Adrenal gland (tissue), 12 donors: ENCODE results near the gene SEPTIN12. TPM values are rescaled to one million over a fixed set of nuclear protein-coding genes. Genes with fewer than 3 reads are reported as not detected.

Experiments
- DNase-seq, 7 donors: peaks; one replicate each; pipeline ENCODE4 v3.0.0-alpha.2; 2019 to 2020
- H3K27ac ChIP-seq, 5 donors: fragments of 200-600 bp; sonication (generic) in 4 of 5; 1 replicate in 3 of 5; 2 replicates in 2 of 5; pipeline versions ENCODE4 v1.5.1 to v1.8.0; 2016 to 2020; ENCODE audit warnings: mild to moderate bottlenecking in 1 of 5
- H3K27me3 ChIP-seq: fragments of 200-600 bp; 2 replicates; pipeline ENCODE4 v1.8.0; 2021
- H3K36me3 ChIP-seq, 2 donors: fragments of 200-600 bp; replicated peaks in 1 of 2; 1 replicate in 1 of 2; 2 replicates in 1 of 2; pipeline versions ENCODE4 v1.5.1 to v1.8.0; 2018 to 2022
- H3K4me1 ChIP-seq, 2 donors: fragments of 200-600 bp; replicated peaks in 1 of 2; 1 replicate in 1 of 2; 2 replicates in 1 of 2; pipeline versions ENCODE4 v1.5.1 to v1.8.0; 2018 to 2021
- H3K4me3 ChIP-seq, 4 donors: fragments of 200-600 bp; sonication (generic) in 3 of 4; one replicate each; pipeline ENCODE4 v1.5.1; 2016 to 2018
- H3K9me3 ChIP-seq, 3 donors: fragments of 200-600 bp; sonication (generic) in 1 of 3; replicated peaks in 1 of 3; 1 replicate in 2 of 3; 2 replicates in 1 of 3; pipeline versions ENCODE4 v1.5.1 to v1.8.0; 2016 to 2021
- CTCF ChIP-seq, 6 experiments: fragments of 450-650 bp in 4 of 6; fragments of 200-600 bp in 2 of 6; sonication (generic) in 1 of 6; IDR thresholded peaks; 1 replicate in 5 of 6; 2 replicates in 1 of 6; pipeline versions ENCODE4 v1.5.1 to v1.8.0; 2016 to 2021; ENCODE audit warnings: antibody characterized with exemption in 6 of 6, mild to moderate bottlenecking in 2 of 6, moderate library complexity in 1 of 6
- POLR2A ChIP-seq, 2 donors: fragments of 450-650 bp; IDR thresholded peaks; one replicate each; pipeline ENCODE4 v1.6.1; 2017; ENCODE audit warnings: antibody characterized with exemption in 2 of 2, mild to moderate bottlenecking in 2 of 2, moderate library complexity in 1 of 2
- WGBS, 4 donors: extraction: QIAGEN DNeasy Blood & Tissue Kit in 2 of 4; methylation state at CpG; one replicate each; pipeline versions ENCODE4 v1.1.5 to v1.1.7; 2013 to 2017; 5-methylcytosine and 5-hydroxymethylcytosine counted together
- intact Hi-C, 2 donors: fragments of 100-400 bp; cut with DNase I; formaldehyde crosslinking; loops; one replicate each; pipeline versions ENCODE4 v1.14.1 to v1.15.0; 2022 to 2023
- polyA plus RNA-seq, 3 donors: library from polyadenylated mRNA; stranded (reverse); fragments of 200-250 nt in 2 of 3; fragments of 350-450 nt in 1 of 3; fragmentation: Illumina TruSeq in 1 of 3; extraction: RNeasy Lipid Tissue Mini Kit (QIAGEN cat#74804) in 1 of 3; gene quantifications; one replicate each; pipeline ENCODE4 v1.2.3, GENCODE V29; 2013 to 2014
- total RNA-seq, 9 donors: library from RNA; depleted of rRNA in 4 of 9; stranded (reverse); fragments of >200 nt in 4 of 9; fragments of 120-200 nt in 1 of 9; fragmentation: NEBNext Ultra II Directional in 1 of 9; extraction: Animal tissue kit (Norgen Biotek cat#: 25700) in 1 of 9; gene quantifications; one replicate each; pipeline versions ENCODE4 v1.1.0 to v1.2.4, GENCODE V29; 2013 to 2023
- donor health status: healthy with polysubstance abuse.
- donor health status: Bipolar disorder and iron deficiency.
- donor health status: DM: yes; HTN: yes; CAD: no.
- donor health status: DM: no; HTN: no; CAD: no.
- donor health status: DM: no; HTN: no; CAD: no.
- donor health status: DM: yes; HTN: yes; CAD: no.

The SEPTIN12 gene
- total and polyA plus RNA-seq, 12 donors = 1.1 TPM; not detected in 11

GRCh38 chr16:4766875-4767628, 21.1 kb downstream of the SEPTIN12 start, which contains the start of gene ZNF500:
Gene ZNF500, minus strand, starts transcription at chr16:4767162. Its CDS starts 1,184 bp downstream, at chr16:4765978.
- peak; percentile 47 to 77 for TF ChIP-seq POLR2A (IDR thresholded peaks at IDR 0.05)
- TF ChIP-seq CTCF (IDR thresholded peaks at IDR 0.05) = no peak
- peak within 1 kb of the TSS; percentile 38 to 98 (median 95) for H3K4me3 ChIP-seq
- peaks cover 0 to 33% of the 10 kb centered on the region in 2 donors for H3K36me3 ChIP-seq
- H3K4me1 ChIP-seq = peaks cover 21 to 31% of the 10 kb centered on the region in 2 donors
- H3K27me3 ChIP-seq = no peaks in the 10 kb centered on the region
- WGBS, 4 donors = 2 to 14% (median 4%) methylated on average over 13 to 72 of the region's 72 CpGs
- no peaks in the 10 kb centered on the region for H3K9me3 ChIP-seq
- peak within 1 kb of the TSS; percentile 46 to 91 (median 83) for H3K27ac ChIP-seq
- intact Hi-C loops = no loop called here
- peak; percentile 97 to 100 (median 98) for DNase-seq

GRCh38 chr16:4765511-4766474, 22.4 kb downstream of the SEPTIN12 start:
- WGBS, 4 donors = 54 to 63% (median 62%) methylated on average over 12 to 26 of the region's 26 CpGs
- H3K27ac ChIP-seq = peak overlapping the region in 1 of 5 donors; percentile 81
- intact Hi-C loops = no loop called here
- no peak for TF ChIP-seq CTCF (IDR thresholded peaks at IDR 0.05)
- no peak for TF ChIP-seq POLR2A (IDR thresholded peaks at IDR 0.05)
- DNase-seq = no peak
- H3K36me3 ChIP-seq = peaks cover 0 to 43% of the 10 kb centered on the region in 2 donors
- H3K4me3 ChIP-seq = peak overlapping the region in 1 of 4 donors; percentile 93
- no peaks in the 10 kb centered on the region for H3K27me3 ChIP-seq
- peaks cover 21 to 31% of the 10 kb centered on the region in 2 donors for H3K4me1 ChIP-seq
- H3K9me3 ChIP-seq = no peaks in the 10 kb centered on the region

- intact Hi-C loops = no loop called here
Measured at GRCh38 chr16:4763791-4764190, 24.4 kb downstream of the SEPTIN12 start.

More at GRCh38 chr16:4763791-4764190, 24.4 kb downstream of the SEPTIN12 start:
- H3K4me3 ChIP-seq = no peak overlapping the region
- no peak for DNase-seq
- 74 to 91% (median 90%) methylated on average over 3 to 7 of the region's 7 CpGs for WGBS, 4 donors
- no peaks in the 10 kb centered on the region for H3K27me3 ChIP-seq
- H3K4me1 ChIP-seq = peaks cover 16 to 27% of the 10 kb centered on the region in 2 donors
- no peak overlapping the region for H3K27ac ChIP-seq
- no peaks in the 10 kb centered on the region for H3K9me3 ChIP-seq
- no peak for TF ChIP-seq POLR2A (IDR thresholded peaks at IDR 0.05)
- TF ChIP-seq CTCF (IDR thresholded peaks at IDR 0.05) = no peak
- peaks cover 0 to 61% of the 10 kb centered on the region in 2 donors for H3K36me3 ChIP-seq
